DOHH2 (cell line): Measurements from ENCODE around the gene SLC46A2.

ENCODE experiments used
- H3F3A ChIP-seq: fragments of 200-600 bp; sonication (generic), shearing (Covaris generic); 2 replicates; pipeline ENCODE4 v1.6.0; 2016; ENCODE audit warnings: antibody characterized with exemption, mild to moderate bottlenecking; ENCODE audit not compliant: control insufficient read depth, insufficient read depth
- H3K27ac ChIP-seq: fragments of 200-600 bp; sonication (generic); 2 replicates; pipeline ENCODE4 v1.5.1; 2014; ENCODE audit warnings: low read depth, mild to moderate bottlenecking, low read length, moderate library complexity
- H3K27me3 ChIP-seq: fragments of 200-600 bp; sonication (generic); 2 replicates; pipeline ENCODE4 v1.6.1; 2014; ENCODE audit warnings: mild to moderate bottlenecking, low read length, mixed read lengths; ENCODE audit not compliant: control insufficient read depth
- H3K36me3 ChIP-seq: fragments of 200-600 bp; sonication (generic); 2 replicates; pipeline ENCODE4 v1.6.1; 2014; ENCODE audit warnings: mild to moderate bottlenecking, low read length, moderate library complexity, mixed read lengths; ENCODE audit not compliant: control insufficient read depth
- H3K4me1 ChIP-seq: fragments of 200-600 bp; sonication (generic); 2 replicates; pipeline ENCODE4 v1.6.1; 2014; ENCODE audit warnings: mild to moderate bottlenecking, low read length, mixed read lengths; ENCODE audit not compliant: control insufficient read depth
- H3K4me2 ChIP-seq: fragments of 200-600 bp; sonication (generic); 2 replicates; pipeline ENCODE4 v1.6.0; 2014; ENCODE audit warnings: mild to moderate bottlenecking, low read length, moderate library complexity
- H3K4me3 ChIP-seq: fragments of 200-600 bp; sonication (generic); 2 replicates; pipeline ENCODE4 v1.5.1; 2014; ENCODE audit warnings: mild to moderate bottlenecking, low read length, mixed read lengths
- H3K79me2 ChIP-seq: fragments of 200-600 bp; sonication (generic); 2 replicates; pipeline ENCODE4 v1.6.1; 2014; ENCODE audit warnings: mild to moderate bottlenecking, low read length, mixed read lengths; ENCODE audit not compliant: control insufficient read depth
- H3K9me2 ChIP-seq: fragments of 200-600 bp; sonication (generic); replicated peaks from 2 replicates; pipeline ENCODE4 v1.6.1; 2014; ENCODE audit warnings: mild to moderate bottlenecking, low read length, mixed read lengths; ENCODE audit not compliant: control insufficient read depth
- H3K9me3 ChIP-seq: fragments of 200-600 bp; sonication (generic); 2 replicates; pipeline ENCODE4 v1.6.1; 2014; ENCODE audit warnings: antibody characterized with exemption, low read length, mixed read lengths; ENCODE audit not compliant: control insufficient read depth, insufficient read depth
- H4K20me1 ChIP-seq: fragments of 200-600 bp; sonication (generic); 2 replicates; pipeline ENCODE4 v1.6.0; 2014; ENCODE audit warnings: low read depth, mild to moderate bottlenecking, antibody characterized with exemption, low read length, moderate library complexity; ENCODE audit not compliant: control insufficient read depth, insufficient read depth
- EZH2phosphoT487 ChIP-seq: fragments of 200-600 bp; sonication (generic); IDR thresholded peaks from 2 replicates; pipeline ENCODE4 v1.6.1; 2017; ENCODE audit warnings: borderline replicate concordance, mild to moderate bottlenecking, antibody characterized with exemption, low read length, moderate library complexity, mixed read lengths
- TF ChIP-seq, protein P1 (sequence below): fragments of 200-600 bp; sonication (generic); IDR thresholded peaks from one replicate; pipeline ENCODE4 v1.5.1; 2014; ENCODE audit warnings: antibody characterized with exemption, mild to moderate bottlenecking, low read depth, low read length; ENCODE audit not compliant: poor library complexity, severe bottlenecking

Gene SLC46A2

DNA sequence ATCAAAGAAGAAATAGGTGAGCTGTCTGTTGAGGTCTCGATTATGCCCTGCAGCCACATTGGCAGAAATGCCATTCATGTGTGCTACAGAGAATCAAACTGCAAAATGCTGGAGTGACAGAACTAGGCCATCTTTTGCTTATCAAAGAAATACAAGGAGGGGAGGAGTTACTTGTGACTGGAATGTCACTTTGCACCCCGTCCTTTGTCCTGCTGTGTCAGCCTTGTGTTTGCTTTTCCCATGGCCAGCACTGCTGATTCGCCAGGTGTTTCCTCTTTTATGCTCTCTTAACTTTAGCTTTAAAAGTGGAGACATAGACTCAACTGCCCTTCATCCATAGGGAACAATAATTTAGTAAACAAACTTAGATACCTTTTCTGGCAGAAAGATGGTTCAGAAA is 54.3 kb downstream of the SLC46A2 start:
- H3K9me3 ChIP-seq: no peaks in the 10 kb centered on the region
- H3K4me3 ChIP-seq: no peak overlapping the region
- peaks cover 37% of the 10 kb centered on the region for H3K36me3 ChIP-seq
- no peaks in the 10 kb centered on the region for H3K27me3 ChIP-seq
- no peaks in the 10 kb centered on the region for H4K20me1 ChIP-seq
- H3K4me1 ChIP-seq: peaks cover 3% of the 10 kb centered on the region; the same call in 1 of the 2 replicates
- TF ChIP-seq, protein P1, sequence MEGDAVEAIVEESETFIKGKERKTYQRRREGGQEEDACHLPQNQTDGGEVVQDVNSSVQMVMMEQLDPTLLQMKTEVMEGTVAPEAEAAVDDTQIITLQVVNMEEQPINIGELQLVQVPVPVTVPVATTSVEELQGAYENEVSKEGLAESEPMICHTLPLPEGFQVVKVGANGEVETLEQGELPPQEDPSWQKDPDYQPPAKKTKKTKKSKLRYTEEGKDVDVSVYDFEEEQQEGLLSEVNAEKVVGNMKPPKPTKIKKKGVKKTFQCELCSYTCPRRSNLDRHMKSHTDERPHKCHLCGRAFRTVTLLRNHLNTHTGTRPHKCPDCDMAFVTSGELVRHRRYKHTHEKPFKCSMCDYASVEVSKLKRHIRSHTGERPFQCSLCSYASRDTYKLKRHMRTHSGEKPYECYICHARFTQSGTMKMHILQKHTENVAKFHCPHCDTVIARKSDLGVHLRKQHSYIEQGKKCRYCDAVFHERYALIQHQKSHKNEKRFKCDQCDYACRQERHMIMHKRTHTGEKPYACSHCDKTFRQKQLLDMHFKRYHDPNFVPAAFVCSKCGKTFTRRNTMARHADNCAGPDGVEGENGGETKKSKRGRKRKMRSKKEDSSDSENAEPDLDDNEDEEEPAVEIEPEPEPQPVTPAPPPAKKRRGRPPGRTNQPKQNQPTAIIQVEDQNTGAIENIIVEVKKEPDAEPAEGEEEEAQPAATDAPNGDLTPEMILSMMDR: no peak
- no peak for TF ChIP-seq EZH2phosphoT487
- H3F3A ChIP-seq: no peaks in the 10 kb centered on the region; the same call in 1 of the 2 replicates
- no peak overlapping the region for H3K27ac ChIP-seq
- no peak overlapping the region for H3K4me2 ChIP-seq
- H3K9me2 ChIP-seq: no peaks in the 10 kb centered on the region
- H3K79me2 ChIP-seq: no peaks in the 10 kb centered on the region

DNA sequence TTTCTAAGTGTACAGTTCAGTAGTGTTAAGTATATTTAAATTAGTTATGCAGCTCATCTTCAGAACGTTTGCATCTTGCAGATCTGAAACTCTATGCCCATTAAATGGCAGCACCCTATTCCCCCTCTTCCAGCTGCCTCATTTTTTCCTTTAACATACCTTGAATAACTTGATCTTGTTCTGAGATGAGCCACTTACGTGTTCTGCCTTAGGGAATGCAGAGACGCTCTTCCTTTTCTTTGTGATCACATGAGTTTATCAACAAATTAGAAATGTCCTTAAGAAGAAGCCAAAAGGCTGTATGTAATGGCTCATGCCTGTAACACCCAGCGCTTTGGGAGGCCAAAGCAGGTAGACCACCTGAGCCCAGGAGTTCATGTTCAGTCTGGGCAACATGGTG is 57.6 kb downstream of the SLC46A2 start:
- Histone ChIP-seq H3K36me3 (peaks cover 17% of the 10 kb centered on the region; the same call in 1 of the 2 replicates), H3K9me2 (no peaks in the 10 kb centered on the region)
- TF ChIP-seq, protein P1: no peak
- TF ChIP-seq EZH2phosphoT487: no peak

DNA sequence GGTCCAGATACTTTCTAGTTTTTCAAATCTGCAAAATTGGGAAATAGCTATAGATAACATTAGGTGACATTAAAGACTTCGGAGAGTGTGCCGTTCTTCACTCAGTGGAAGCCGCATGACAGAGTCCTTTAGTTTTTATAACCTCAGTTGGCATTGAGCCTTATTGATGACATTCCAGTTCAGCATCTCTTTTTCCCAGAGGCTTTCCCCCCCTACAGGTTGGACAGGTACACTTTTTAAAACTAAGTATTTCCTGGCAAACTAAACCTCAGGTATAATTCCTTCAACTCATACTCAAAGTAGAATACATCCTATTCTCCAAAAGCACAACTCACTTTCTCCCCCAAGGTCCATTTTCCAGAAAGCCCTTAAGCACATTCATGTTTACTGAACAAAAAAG is 58.7 kb downstream of the SLC46A2 start:
- Histone ChIP-seq H3K4me1 (no peaks in the 10 kb centered on the region), H3K9me2 (no peaks in the 10 kb centered on the region), H3K4me3 (no peak overlapping the region), H3F3A (no peaks in the 10 kb centered on the region), H3K36me3 (peaks cover 15% of the 10 kb centered on the region; the same call in 1 of the 2 replicates), H3K79me2 (no peaks in the 10 kb centered on the region), H3K9me3 (no peaks in the 10 kb centered on the region), H3K27ac (no peak overlapping the region), H3K27me3 (no peaks in the 10 kb centered on the region), H4K20me1 (no peaks in the 10 kb centered on the region), H3K4me2 (no peak overlapping the region)
- TF ChIP-seq, protein P1: no peak
- no peak for TF ChIP-seq EZH2phosphoT487

More for the DNA sequence above, 57.6 kb downstream of the SLC46A2 start:
- no peaks in the 10 kb centered on the region for H3F3A ChIP-seq
- no peaks in the 10 kb centered on the region for H3K79me2 ChIP-seq
- no peak overlapping the region for H3K4me2 ChIP-seq
- H4K20me1 ChIP-seq: no peaks in the 10 kb centered on the region
- H3K27ac ChIP-seq: no peak overlapping the region
- no peak overlapping the region for H3K4me3 ChIP-seq
- H3K27me3 ChIP-seq: no peaks in the 10 kb centered on the region
- no peaks in the 10 kb centered on the region for H3K4me1 ChIP-seq
- no peaks in the 10 kb centered on the region for H3K9me3 ChIP-seq
